MCF 10A (cell line): Measurements from ENCODE around the gene MDP1. TPM values are rescaled to one million over a fixed set of nuclear protein-coding genes. Genes with fewer than 3 reads are reported as not detected.

ENCODE experiments used
- BruUV-seq: library from RNA; stranded (reverse); fragments of 400-500 nt; replicated peaks from 2 replicates; lab custom pipeline; 2021; lab: Mats Ljungman, UMichigan
- CTCF ChIA-PET: fragments of 300-600 bp; sonication (Branson Sonifier 250); formaldehyde crosslinking; extraction: SDS; loops from one replicate; lab custom pipeline; 2021; ENCODE audit warnings: antibody characterized with exemption, inconsistent platforms; lab: Yijun Ruan, JAX
- POLR2A ChIA-PET: fragments of 300-600, 350-650 bp; sonication (Branson Sonifier 250); formaldehyde crosslinking; extraction: SDS; loops from one replicate; lab custom pipeline; 2020; ENCODE audit warnings: antibody characterized with exemption, inconsistent platforms; lab: Yijun Ruan, JAX
- DNase-seq: peaks from one replicate; pipeline ENCODE4 v3.0.0-alpha.2; 2018; ENCODE audit not compliant: unreplicated experiment
- H3K27ac Mint-ChIP-seq: one replicate; pipeline ENCODE4 v1.8.0; 2022; ENCODE audit warnings: mild to moderate bottlenecking, low read depth, mixed read lengths; ENCODE audit not compliant: unreplicated experiment
- H3K27me3 Mint-ChIP-seq: one replicate; pipeline ENCODE4 v1.8.0; 2022; ENCODE audit warnings: mixed read lengths; ENCODE audit not compliant: insufficient read depth, unreplicated experiment
- H3K36me3 Mint-ChIP-seq: one replicate; pipeline ENCODE4 v1.8.0; 2022; ENCODE audit warnings: mild to moderate bottlenecking, moderate library complexity, mixed read lengths; ENCODE audit not compliant: insufficient read depth, unreplicated experiment
- H3K4me1 Mint-ChIP-seq: one replicate; pipeline ENCODE4 v1.8.0; 2022; ENCODE audit warnings: mixed read lengths; ENCODE audit not compliant: insufficient read depth, unreplicated experiment
- H3K4me3 Mint-ChIP-seq: one replicate; pipeline ENCODE4 v1.8.0; 2022; ENCODE audit warnings: mild to moderate bottlenecking, moderate library complexity, mixed read lengths; ENCODE audit not compliant: unreplicated experiment
- H3K9me3 Mint-ChIP-seq: one replicate; pipeline ENCODE4 v1.8.0; 2022; ENCODE audit warnings: mixed read lengths; ENCODE audit not compliant: unreplicated experiment
- CTCF ChIP-seq: fragments of 200-600 bp; IDR thresholded peaks from one replicate; pipeline ENCODE4 v1.8.0; 2022; ENCODE audit warnings: antibody characterized with exemption, mild to moderate bottlenecking; ENCODE audit not compliant: unreplicated experiment
- intact Hi-C: fragments of 100-400 bp; cut with micrococcal nuclease; formaldehyde crosslinking; loops from 2 replicates; pipeline ENCODE4 v1.14.1; 2022
- total RNA-seq: library from RNA; stranded (reverse); gene quantifications from 2 replicates; pipeline ENCODE4 v1.2.3, GENCODE V29; 2022

Gene MDP1
- total RNA-seq, 1 experiment from 2014 or later: 20.2 TPM

GRCh38 chr14:24187539-24187915 lies 28.3 kb downstream of the MDP1 start:
- no peak for TF ChIP-seq CTCF
- Mint-ChIP-seq H3K36me3 (peaks cover 57% of the 10 kb centered on the region), H3K9me3 (no peaks in the 10 kb centered on the region), H3K4me3 (peak overlapping the region; percentile 81), H3K27me3 (no peaks in the 10 kb centered on the region), H3K4me1 (peaks cover 12% of the 10 kb centered on the region), H3K27ac (peak overlapping the region; percentile 84)
- intact Hi-C loops: no loop called here
- CTCF ChIA-PET: interaction anchor here (0.5 to 7.0 kb wide), 6 partner anchors 11 to 1234 kb away, joined by 3 to 51 read pairs (median 4); partner anchors contain the start of gene IRF9
- DNase-seq: no peak
- no TSS peak for BruUV-seq
- POLR2A ChIA-PET: interaction anchor here (1.1 to 4.0 kb wide), 4 partner anchors 8 to 78 kb away, joined by 3 to 25 read pairs (median 8); partner anchors contain the start of genes PSME2 and RNF31

- H3K27me3 Mint-ChIP-seq: no peaks in the 10 kb centered on the region
- peaks cover 54% of the 10 kb centered on the region for H3K36me3 Mint-ChIP-seq
- H3K9me3 Mint-ChIP-seq: no peaks in the 10 kb centered on the region
- ChIA-PET POLR2A (interaction anchor here (2.7 to 4.0 kb wide), 2 partner anchors 40 to 77 kb away, joined by 9 to 25 read pairs; partner anchors contain the start of genes PSME2 and RNF31), CTCF (interaction anchor here (0.5 to 7.0 kb wide), 6 partner anchors 10 to 1234 kb away, joined by 3 to 51 read pairs (median 4); partner anchors contain the start of gene IRF9)
- intact Hi-C loops: no loop called here
- H3K4me3 Mint-ChIP-seq: peak overlapping the region; percentile 81
- peaks cover 12% of the 10 kb centered on the region for H3K4me1 Mint-ChIP-seq
- no peak overlapping the region for H3K27ac Mint-ChIP-seq
- no TSS peak for BruUV-seq
- DNase-seq: no peak
- TF ChIP-seq CTCF: no peak
Measured at GRCh38 chr14:24186831-24187538, 28.9 kb downstream of the MDP1 start.

- CTCF ChIA-PET: interaction anchor here (0.6 to 7.0 kb wide), 8 partner anchors 22 to 625 kb away, joined by 3 to 51 read pairs (median 4); partner anchors contain the start of genes IRF9 and LTB4R2
- intact Hi-C loops: no loop called here
- peaks cover 60% of the 10 kb centered on the region for H3K36me3 Mint-ChIP-seq
Measured at GRCh38 chr14:24185741-24186140, 30.1 kb downstream of the MDP1 start.

More at GRCh38 chr14:24185741-24186140, 30.1 kb downstream of the MDP1 start:
- TF ChIP-seq CTCF: no peak
- H3K4me3 Mint-ChIP-seq: no peak overlapping the region
- no TSS peak for BruUV-seq
- peaks cover 12% of the 10 kb centered on the region for H3K4me1 Mint-ChIP-seq
- no peaks in the 10 kb centered on the region for H3K9me3 Mint-ChIP-seq
- H3K27ac Mint-ChIP-seq: no peak overlapping the region
- DNase-seq: no peak
- no peaks in the 10 kb centered on the region for H3K27me3 Mint-ChIP-seq
- POLR2A ChIA-PET: interaction anchor here (1.3 to 4.0 kb wide), 2 partner anchors 27 to 39 kb away, joined by 6 to 25 read pairs; partner anchors contain the start of genes CHMP4A, PSME2 and RNF31
